GM18951 (cell line): ENCODE data around the gene CDC42EP3.

Source experiments
- POLR2A ChIP-seq: IDR thresholded peaks from 4 replicates; pipeline ENCODE4 v1.6.1; 2011; ENCODE audit warnings: mild to moderate bottlenecking; ENCODE audit not compliant: insufficient read length, insufficient read depth; ENCODE audit errors: extremely low read depth
- in situ Hi-C: fragments of 300-500 bp; cut with MboI; formaldehyde crosslinking; loops from one replicate; pipeline ENCODE4 v1.12.0; 2022; ENCODE audit warnings: low sequenced_read_pairs, mixed read lengths, inconsistent platforms; ENCODE audit not compliant: unreplicated experiment

Gene CDC42EP3

DNA sequence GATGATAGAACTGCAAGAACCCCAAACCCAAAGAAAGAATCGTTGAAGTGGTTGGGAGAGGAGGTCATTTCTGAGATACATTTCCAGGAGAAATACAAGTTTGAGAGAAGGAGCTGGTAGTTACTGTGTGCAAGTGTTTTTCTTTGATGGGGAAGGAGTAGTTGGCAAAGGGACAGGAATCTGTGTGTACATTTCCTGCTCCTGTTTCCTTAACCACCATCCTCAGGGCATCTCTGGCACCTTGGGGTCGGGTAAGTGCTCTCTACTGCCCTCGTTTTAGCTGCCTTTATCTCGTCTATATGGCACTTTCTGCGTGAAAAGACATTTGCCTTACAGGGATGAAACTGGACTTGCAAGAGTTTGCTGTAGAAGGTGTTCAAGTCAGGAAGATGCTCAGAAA is 27.3 kb downstream of the CDC42EP3 start:
- TF ChIP-seq POLR2A = no peak
- in situ Hi-C loops = loop anchor here (10.0 kb wide), 1 partner anchor 229 kb away; no protein-coding TSS in a partner anchor

DNA sequence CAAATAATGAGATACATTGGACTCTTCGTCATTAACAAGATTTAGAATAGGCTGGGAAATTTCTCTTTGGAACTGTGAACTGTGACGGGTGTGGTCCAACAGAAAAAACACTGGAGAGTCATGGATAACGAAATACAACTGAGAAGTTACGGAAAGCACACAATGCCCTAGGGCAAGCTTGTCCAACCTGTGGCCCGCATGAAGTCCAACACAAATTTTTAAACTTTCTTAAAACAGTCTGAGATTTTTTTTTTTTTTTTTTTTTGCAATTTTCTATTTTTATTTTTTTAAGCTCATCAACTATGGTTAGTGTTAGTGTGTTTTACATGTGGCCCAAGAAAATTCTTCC is 27.7 kb downstream of the CDC42EP3 start:
- TF ChIP-seq POLR2A = no peak
- in situ Hi-C loops = loop anchor here (10.0 kb wide), 1 partner anchor 229 kb away; no protein-coding TSS in a partner anchor

- no peak for TF ChIP-seq POLR2A
Observed at GRCh38 chr2:37642907-37643729, 28.3 kb downstream of the CDC42EP3 start.

DNA sequence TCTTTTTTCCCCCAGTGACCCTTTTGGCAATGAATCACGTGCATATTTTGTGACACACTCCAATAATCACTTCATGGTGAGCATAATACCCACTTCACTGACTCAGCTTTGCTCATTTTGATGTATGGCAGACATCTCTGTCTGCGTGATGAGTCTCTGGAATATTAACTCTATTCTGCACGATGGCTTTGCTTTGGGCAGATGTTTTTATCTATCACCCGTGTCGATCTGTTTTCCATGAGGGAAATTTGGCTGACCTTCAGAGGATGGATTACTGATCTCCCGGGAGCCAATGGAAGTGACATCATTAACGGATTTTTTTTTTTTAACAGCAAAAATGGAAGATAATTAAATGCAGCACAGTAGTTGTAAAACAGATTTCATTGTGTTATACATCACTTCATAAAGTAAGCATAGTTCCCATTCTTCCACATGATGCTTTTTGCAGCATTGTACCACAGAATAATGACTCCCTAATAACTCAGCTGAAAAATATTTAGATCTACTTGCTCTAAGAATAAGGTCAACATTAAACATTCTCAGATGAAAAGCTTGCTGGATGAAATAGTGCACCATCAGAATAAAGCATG is 29.8 kb downstream of the CDC42EP3 start:
- in situ Hi-C loops = loop anchor here (10.0 kb wide), 1 partner anchor 227 kb away; no protein-coding TSS in a partner anchor
- TF ChIP-seq POLR2A = no peak

More at GRCh38 chr2:37642907-37643729, 28.3 kb downstream of the CDC42EP3 start:
- in situ Hi-C loops = loop anchor here (10.0 kb wide), 1 partner anchor 228 kb away; no protein-coding TSS in a partner anchor

DNA sequence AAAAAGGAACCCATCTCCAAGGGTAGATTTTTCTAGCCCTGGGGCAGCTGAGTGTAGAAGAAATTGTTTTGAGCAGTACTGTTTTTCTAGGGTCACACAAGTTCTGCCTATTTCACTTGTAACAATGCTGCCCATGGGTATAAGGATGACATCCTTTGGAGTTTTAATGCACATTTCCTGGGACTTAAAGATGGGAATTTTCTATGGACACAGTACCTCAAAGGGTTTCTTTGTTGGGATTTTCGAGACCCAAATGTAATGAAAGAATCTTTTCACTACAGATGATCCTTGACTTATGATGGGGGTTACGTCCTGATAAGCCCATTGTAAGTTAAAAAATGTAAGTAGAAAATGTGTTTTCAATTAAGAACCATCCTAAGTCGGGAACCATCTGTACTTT is 31.8 kb downstream of the CDC42EP3 start:
- in situ Hi-C loops = loop anchor here (10.0 kb wide), 1 partner anchor 225 kb away; no protein-coding TSS in a partner anchor
- no peak for TF ChIP-seq POLR2A

DNA sequence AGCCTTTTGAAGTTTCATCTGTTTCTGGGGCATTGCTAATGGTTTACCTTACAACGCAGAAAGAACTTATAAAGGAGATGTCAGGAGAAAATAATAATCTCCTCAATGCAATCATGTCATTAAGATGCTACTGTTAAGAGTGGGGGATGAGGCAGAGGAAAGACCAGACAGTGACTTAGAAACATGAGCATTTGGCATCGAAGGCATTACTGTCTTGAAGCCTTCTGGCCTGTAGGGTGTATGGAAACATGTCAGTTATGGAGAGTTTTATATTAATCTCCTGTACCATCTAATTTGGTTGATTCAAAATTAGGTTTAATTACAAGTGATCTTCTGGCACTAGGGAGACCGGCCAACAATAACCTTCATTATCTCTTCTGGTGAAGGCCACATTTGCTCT is 32.5 kb downstream of the CDC42EP3 start:
- no peak for TF ChIP-seq POLR2A
- in situ Hi-C loops = no loop called here

GRCh38 chr2:37637985-37638384 is 33.5 kb downstream of the CDC42EP3 start:
- in situ Hi-C loops = no loop called here
- no peak for TF ChIP-seq POLR2A

DNA sequence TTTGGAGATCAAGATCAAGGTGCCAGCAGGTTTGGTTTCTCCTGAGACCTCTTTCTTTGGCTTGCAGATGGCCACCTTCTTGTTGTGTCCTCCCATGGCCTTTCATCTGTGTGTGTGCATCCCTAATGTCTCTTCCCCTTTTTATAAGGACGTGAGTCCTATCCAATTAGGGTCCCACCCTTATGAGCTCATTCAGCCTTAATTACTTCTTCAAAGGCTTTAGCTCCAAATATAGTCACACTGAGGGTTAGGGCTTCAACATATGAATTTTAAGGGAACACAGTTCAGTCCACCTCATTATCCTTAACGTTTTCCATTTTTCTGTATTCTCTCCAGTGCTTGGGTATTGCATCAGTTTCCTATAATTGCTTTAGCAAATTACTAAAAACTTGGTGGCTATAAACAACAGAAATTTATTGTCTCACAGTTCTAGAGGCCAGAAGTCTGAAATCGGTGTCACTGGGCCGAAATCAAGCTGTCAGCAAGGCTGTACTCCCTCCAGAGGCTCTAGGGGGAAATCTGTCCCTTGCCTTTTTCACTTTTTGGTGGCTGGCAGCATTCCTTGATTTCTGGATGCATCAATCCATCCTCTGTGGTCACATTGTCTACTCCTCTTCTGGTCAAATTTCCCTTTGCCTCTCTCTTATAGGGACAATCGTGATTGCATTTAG is 34.1 kb downstream of the CDC42EP3 start:
- in situ Hi-C loops = no loop called here
- TF ChIP-seq POLR2A = no peak

GRCh38 chr2:37636381-37637066 is 34.9 kb downstream of the CDC42EP3 start:
- no peak for TF ChIP-seq POLR2A
- in situ Hi-C loops = no loop called here

DNA sequence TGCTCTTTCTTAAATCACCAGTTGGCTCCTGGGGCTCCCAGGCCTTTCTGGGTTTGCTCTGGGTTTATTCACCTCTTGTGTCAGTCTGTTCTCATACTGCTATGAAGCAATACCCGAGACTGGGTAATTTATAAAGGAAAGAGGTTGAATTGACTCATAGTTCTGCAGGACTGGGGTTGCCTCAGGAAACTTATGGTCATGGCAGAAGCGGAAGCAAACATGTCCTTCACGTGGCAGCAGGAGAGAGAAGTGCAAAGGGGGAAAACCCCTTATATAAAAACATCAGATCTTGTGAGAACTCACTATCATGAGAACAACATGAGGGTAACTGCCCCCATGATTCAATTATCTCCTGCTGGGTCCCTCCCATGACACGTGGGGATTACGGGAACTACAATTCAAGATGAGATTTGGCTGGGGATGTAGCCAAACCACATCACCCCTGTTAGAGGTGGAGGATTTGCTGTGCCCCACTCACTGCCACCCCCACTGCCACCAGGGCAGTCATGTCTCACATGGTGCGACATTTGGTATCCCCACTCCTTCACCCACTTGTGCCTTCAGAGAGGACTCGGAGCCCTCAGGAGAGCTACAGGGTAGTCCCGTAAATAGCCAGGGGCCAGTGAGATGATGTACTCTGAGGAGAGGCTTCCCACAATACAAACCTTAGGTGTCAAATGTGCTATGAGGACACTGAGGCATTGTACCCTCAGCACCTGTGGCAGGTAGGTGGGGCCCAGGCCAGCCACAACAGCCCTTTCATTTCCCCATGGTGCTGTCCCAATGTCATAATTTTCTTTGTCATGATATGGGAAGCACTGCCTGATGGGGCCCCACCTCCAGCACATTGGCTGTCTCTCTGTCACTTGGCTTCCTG is 35.7 kb downstream of the CDC42EP3 start:
- peak; percentile 10 for TF ChIP-seq POLR2A
- in situ Hi-C loops = no loop called here

GRCh38 chr2:37634914-37635503 is 36.4 kb downstream of the CDC42EP3 start:
- in situ Hi-C loops = no loop called here
- TF ChIP-seq POLR2A = peak; percentile 21

DNA sequence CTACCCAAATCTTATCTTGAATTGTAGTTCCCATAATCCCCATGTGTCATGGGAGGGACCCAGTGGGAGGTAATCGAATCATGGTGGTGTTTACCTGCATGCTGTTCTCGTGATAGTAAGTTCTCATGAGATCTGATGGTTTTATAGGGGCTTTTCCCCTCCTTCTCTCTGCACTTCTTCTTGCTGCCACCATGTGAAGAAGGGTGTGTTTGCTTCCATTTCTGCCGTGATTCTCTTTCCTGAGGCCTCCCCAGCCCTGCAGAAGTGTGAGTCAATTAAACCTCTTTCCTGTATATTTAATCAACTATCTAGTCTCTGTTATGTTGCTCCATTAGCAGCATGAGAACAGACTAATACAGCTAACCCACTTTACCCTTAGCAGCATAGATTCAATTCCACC is 37.6 kb downstream of the CDC42EP3 start:
- TF ChIP-seq POLR2A = no peak
- in situ Hi-C loops = no loop called here
